Effector memory CD4-positive, alpha-beta T cell (primary cell): Measurements from ENCODE around the gene DISP3.

ENCODE experiments used
- DNase-seq, 3 donors: peaks; one replicate each; pipeline ENCODE4 v3.0.0-alpha.2; 2020
- H3K27ac ChIP-seq: 2 replicates; pipeline ENCODE4 v1.7.0; 2013; ENCODE audit warnings: mild to moderate bottlenecking, low read length, moderate library complexity; ENCODE audit not compliant: insufficient read depth, poor library complexity, severe bottlenecking
- H3K27me3 ChIP-seq: replicated peaks from 2 replicates; pipeline ENCODE4 v1.7.0; 2013; ENCODE audit warnings: mild to moderate bottlenecking, low read length; ENCODE audit not compliant: insufficient read depth, control insufficient read depth, poor library complexity, severe bottlenecking
- H3K36me3 ChIP-seq: 2 replicates; pipeline ENCODE4 v1.7.0; 2013; ENCODE audit warnings: mild to moderate bottlenecking, low read length, moderate library complexity; ENCODE audit not compliant: control insufficient read depth, insufficient read depth
- H3K4me1 ChIP-seq: 2 replicates; pipeline ENCODE4 v1.7.0; 2013; ENCODE audit warnings: low read length, mild to moderate bottlenecking; ENCODE audit not compliant: control insufficient read depth, insufficient read depth, poor library complexity, severe bottlenecking
- H3K4me3 ChIP-seq: 2 replicates; pipeline ENCODE4 v1.7.0; 2013; ENCODE audit warnings: low read length, low read depth, mild to moderate bottlenecking; ENCODE audit not compliant: insufficient read depth, poor library complexity, severe bottlenecking
- H3K9me3 ChIP-seq: 2 replicates; pipeline ENCODE4 v1.7.0; 2013; ENCODE audit warnings: mild to moderate bottlenecking, low read length, moderate library complexity; ENCODE audit not compliant: control insufficient read depth

DISP3 gene

GRCh38 chr1:11520531-11521233 lies 41.7 kb downstream of the DISP3 start:
- H3K4me3 ChIP-seq: no peak overlapping the region
- no peaks in the 10 kb centered on the region for H3K36me3 ChIP-seq
- H3K27ac ChIP-seq: no peak overlapping the region
- H3K4me1 ChIP-seq: no peaks in the 10 kb centered on the region
- no peaks in the 10 kb centered on the region for H3K27me3 ChIP-seq
- H3K9me3 ChIP-seq: no peaks in the 10 kb centered on the region
- no peak for DNase-seq

GRCh38 chr1:11521582-11522399 lies 42.8 kb downstream of the DISP3 start:
- no peaks in the 10 kb centered on the region for H3K36me3 ChIP-seq
- H3K27ac ChIP-seq: no peak overlapping the region
- no peaks in the 10 kb centered on the region for H3K4me1 ChIP-seq
- no peak overlapping the region for H3K4me3 ChIP-seq
- no peak for DNase-seq
- H3K27me3 ChIP-seq: no peaks in the 10 kb centered on the region
- H3K9me3 ChIP-seq: no peaks in the 10 kb centered on the region

- H3K27ac ChIP-seq: no peak overlapping the region
- no peaks in the 10 kb centered on the region for H3K4me1 ChIP-seq
- no peaks in the 10 kb centered on the region for H3K9me3 ChIP-seq
- H3K4me3 ChIP-seq: no peak overlapping the region
- H3K36me3 ChIP-seq: no peaks in the 10 kb centered on the region
- H3K27me3 ChIP-seq: no peaks in the 10 kb centered on the region
- DNase-seq: no peak
These were observed 43.7 kb downstream of the DISP3 start for GRCh38 chr1:11522400-11523235.

GRCh38 chr1:11523261-11523660 lies 44.3 kb downstream of the DISP3 start:
- DNase-seq: no peak
- H3K36me3 ChIP-seq: no peaks in the 10 kb centered on the region
- H3K27me3 ChIP-seq: no peaks in the 10 kb centered on the region
- H3K4me1 ChIP-seq: no peaks in the 10 kb centered on the region
- no peak overlapping the region for H3K27ac ChIP-seq
- H3K9me3 ChIP-seq: no peaks in the 10 kb centered on the region
- no peak overlapping the region for H3K4me3 ChIP-seq

- Histone ChIP-seq H3K9me3 (no peaks in the 10 kb centered on the region), H3K36me3 (no peaks in the 10 kb centered on the region), H3K27me3 (no peaks in the 10 kb centered on the region), H3K4me3 (no peak overlapping the region), H3K4me1 (no peaks in the 10 kb centered on the region), H3K27ac (no peak overlapping the region)
- DNase-seq: no peak
These were observed 45.0 kb downstream of the DISP3 start for GRCh38 chr1:11523746-11524464.

GRCh38 chr1:11524465-11525150 lies 45.7 kb downstream of the DISP3 start:
- Histone ChIP-seq H3K9me3 (no peaks in the 10 kb centered on the region), H3K36me3 (no peaks in the 10 kb centered on the region), H3K4me1 (no peaks in the 10 kb centered on the region), H3K27ac (no peak overlapping the region), H3K4me3 (no peak overlapping the region), H3K27me3 (no peaks in the 10 kb centered on the region)
- no peak for DNase-seq

- Histone ChIP-seq H3K4me1 (no peaks in the 10 kb centered on the region), H3K9me3 (no peaks in the 10 kb centered on the region), H3K27ac (no peak overlapping the region), H3K36me3 (no peaks in the 10 kb centered on the region), H3K27me3 (no peaks in the 10 kb centered on the region), H3K4me3 (no peak overlapping the region)
- DNase-seq: no peak
These were observed 46.2 kb downstream of the DISP3 start for GRCh38 chr1:11525151-11525505.

- Histone ChIP-seq H3K27me3 (no peaks in the 10 kb centered on the region), H3K4me1 (no peaks in the 10 kb centered on the region), H3K36me3 (no peaks in the 10 kb centered on the region), H3K4me3 (no peak overlapping the region), H3K9me3 (no peaks in the 10 kb centered on the region), H3K27ac (no peak overlapping the region)
- no peak for DNase-seq
These were observed 46.6 kb downstream of the DISP3 start for GRCh38 chr1:11525516-11525915.
